PC-3 (cell line): Measurements from ENCODE around the gene APOBEC3A.

Experiments
- CTCF ChIP-seq: fragments of 300-600 bp; sonication (generic); conservative IDR thresholded peaks from 2 replicates; pipeline ENCODE4 v1.5.1; 2017; ENCODE audit warnings: antibody characterized with exemption, low read depth, mild to moderate bottlenecking, low read length
- EZH2 ChIP-seq: fragments of 300-600 bp; sonication (generic); IDR thresholded peaks from one replicate; pipeline ENCODE4 v1.6.1; 2017; ENCODE audit warnings: antibody characterized with exemption, mild to moderate bottlenecking, low read length; ENCODE audit not compliant: unreplicated experiment

DNA sequence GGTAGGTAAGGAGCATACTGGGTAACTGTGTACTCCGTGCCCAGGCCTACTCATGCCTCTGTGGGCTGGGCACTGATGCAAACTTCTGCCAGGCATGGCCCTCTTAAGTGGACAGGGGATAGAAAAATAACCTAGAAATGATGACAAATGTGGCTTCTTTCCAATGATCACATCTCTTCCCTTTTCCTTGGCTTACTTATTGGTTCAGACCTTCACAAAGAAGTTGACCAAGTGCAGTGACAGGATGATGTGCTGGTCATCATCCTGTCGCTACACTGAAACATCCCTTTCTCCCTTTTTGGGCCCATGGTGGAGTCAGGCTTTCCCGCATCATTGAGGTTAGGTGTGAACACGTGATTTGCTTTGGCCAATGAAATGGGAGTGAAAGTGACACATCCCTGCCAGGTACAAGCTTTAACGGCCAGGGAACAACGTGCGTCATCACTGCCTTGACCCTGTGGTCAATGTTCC is 31.8 kb upstream of the APOBEC3A start:
- TF ChIP-seq CTCF: no peak
- TF ChIP-seq EZH2: no peak
